HepG2 (cell line): ENCODE results near the gene CSTF3. TPM values are rescaled to one million over a fixed set of nuclear protein-coding genes. Genes with fewer than 3 reads are reported as not detected.

Experiments used
- ATAC-seq: fragments of 200-7000 bp; cut with Tn5 transposase; 3 replicates; pipeline ENCODE4 v1.9.1; 2020; ENCODE audit warnings: mild to moderate bottlenecking, moderate library complexity
- BruUV-seq: library from RNA; stranded (reverse); fragments of 400-500 nt; replicated peaks from 2 replicates; lab custom pipeline; 2021; lab: Mats Ljungman, UMichigan
- CTCF ChIA-PET: fragments of 300-600 bp; formaldehyde crosslinking; extraction: SDS; loops from one replicate; lab custom pipeline; 2021; ENCODE audit warnings: low total read pairs, inconsistent platforms, low intra/inter-chr PET ratio; lab: Yijun Ruan, JAX
- POLR2A ChIA-PET: fragments of 350-600 bp; sonication (Branson Sonifier 250); formaldehyde crosslinking; loops from one replicate; lab custom pipeline; 2020; ENCODE audit warnings: antibody characterized with exemption, inconsistent platforms; lab: Yijun Ruan, JAX
- DNase-seq: peaks from one replicate; pipeline ENCODE4 v3.0.0-alpha.2; 2015; ENCODE audit warnings: low spot score
- FAIRE-seq: peaks from 3 replicates; lab custom pipeline; 2011; peaks lifted over from hg19 to GRCh38; lab: Jason Lieb, UNC
- H2AFZ ChIP-seq: one replicate; pipeline ENCODE4 v1.6.1; 2011; ENCODE audit warnings: low read length, inconsistent platforms
- H3K27ac ChIP-seq: fragments of 300-600 bp; 3 replicates; pipeline ENCODE4 v1.8.0; 2011; ENCODE audit warnings: mixed run types, mild to moderate bottlenecking, mixed read lengths, low read length, inconsistent platforms; ENCODE audit not compliant: insufficient read depth; ENCODE audit errors: extremely low read length
- H3K27me3 ChIP-seq, 2 experiments: fragments of 200-600 bp in 1 of 2; 2 replicates in 1 of 2; 3 replicates in 1 of 2; pipeline versions ENCODE4 v1.6.0 to v1.8.0; 2011; ENCODE audit warnings: low read length in 2 of 2, mild to moderate bottlenecking in 2 of 2, moderate library complexity in 2 of 2, inconsistent platforms in 1 of 2; ENCODE audit not compliant: insufficient read depth in 2 of 2, control insufficient read depth in 1 of 2
- H3K36me3 ChIP-seq, 2 experiments: fragments of 200-600 bp in 1 of 2; replicated peaks in 1 of 2; 2 replicates in 1 of 2; 3 replicates in 1 of 2; pipeline versions ENCODE4 v1.5.1 to v1.8.0; 2011; ENCODE audit warnings: low read length in 2 of 2, inconsistent platforms in 1 of 2; ENCODE audit not compliant: insufficient read depth in 2 of 2, control insufficient read depth in 1 of 2
- H3K4me1 ChIP-seq: 2 replicates; pipeline ENCODE4 v1.5.1; 2012; ENCODE audit warnings: low read length, inconsistent platforms; ENCODE audit not compliant: insufficient read depth
- H3K4me2 ChIP-seq: 2 replicates; pipeline ENCODE4 v1.6.0; 2011; ENCODE audit warnings: low read depth, low read length, inconsistent platforms
- H3K4me3 ChIP-seq, 3 experiments: fragments of 200-600 bp in 1 of 3; sonication (generic), shearing (Covaris generic) in 1 of 3; replicated peaks in 1 of 3; 2 replicates each; pipeline ENCODE4 v1.5.1; 2011 to 2016; ENCODE audit warnings: low read length in 3 of 3, inconsistent platforms in 2 of 3, low read depth in 2 of 3, mild to moderate bottlenecking in 2 of 3, control low read depth in 1 of 3, mixed read lengths in 1 of 3; ENCODE audit not compliant: insufficient read depth in 1 of 3
- H3K79me2 ChIP-seq: one replicate; pipeline ENCODE4 v1.6.1; 2011; ENCODE audit warnings: low read length, inconsistent platforms; ENCODE audit not compliant: insufficient read depth
- H3K9ac ChIP-seq: 2 replicates; pipeline ENCODE4 v1.6.0; 2011; ENCODE audit warnings: mild to moderate bottlenecking, low read depth, low read length, inconsistent platforms; ENCODE audit not compliant: insufficient read depth
- H3K9me3 ChIP-seq: 2 replicates; pipeline ENCODE4 v1.5.1; 2012; ENCODE audit warnings: mild to moderate bottlenecking, low read length
- H4K20me1 ChIP-seq: 2 replicates; pipeline ENCODE4 v1.6.0; 2011; ENCODE audit warnings: inconsistent platforms, mild to moderate bottlenecking, low read length, moderate library complexity; ENCODE audit not compliant: insufficient read depth
- ATF7 ChIP-seq, 2 experiments: fragments of 450-650 bp in 1 of 2; sonication (generic) in 1 of 2; formaldehyde crosslinking in 1 of 2; IDR thresholded peaks; 2 replicates each; pipeline versions ENCODE4 v1.4.0 to v1.6.1; 2016 to 2020; ENCODE audit warnings: antibody characterized with exemption in 1 of 2, mild to moderate bottlenecking in 1 of 2, missing genetic modification reagents in 1 of 2
- CBFB ChIP-seq: sonication (generic); formaldehyde crosslinking; IDR thresholded peaks from 2 replicates; pipeline ENCODE4 v1.4.0; 2020; ENCODE audit warnings: missing genetic modification reagents
- CEBPB ChIP-seq: IDR thresholded peaks from 2 replicates; pipeline ENCODE4 v1.6.1; 2011; ENCODE audit warnings: low read depth, low read length, improper control_type of control experiment, borderline replicate concordance
- KMT2B ChIP-seq: IDR thresholded peaks from 2 replicates; pipeline ENCODE4 v1.6.1; 2016; ENCODE audit warnings: missing genetic modification reagents, missing compliant biosample characterization
- NKX3-1 ChIP-seq: sonication (generic); formaldehyde crosslinking; IDR thresholded peaks from 2 replicates; pipeline ENCODE4 v1.5.0; 2020; ENCODE audit warnings: missing genetic modification reagents
- SALL2 ChIP-seq: sonication (generic); formaldehyde crosslinking; IDR thresholded peaks from 2 replicates; pipeline ENCODE4 v1.8.1; 2023; ENCODE audit warnings: mild to moderate bottlenecking, missing genetic modification reagents, inconsistent platforms
- ZBTB1 ChIP-seq: sonication (generic); formaldehyde crosslinking; IDR thresholded peaks from 2 replicates; pipeline ENCODE4 v1.4.0; 2020; ENCODE audit warnings: missing genetic modification reagents, borderline replicate concordance
- ZNF770 ChIP-seq: sonication (generic); formaldehyde crosslinking; IDR thresholded peaks from 2 replicates; pipeline ENCODE4 v1.5.0; 2020; ENCODE audit warnings: mild to moderate bottlenecking, missing genetic modification reagents
- ZNF773 ChIP-seq: sonication (generic); formaldehyde crosslinking; IDR thresholded peaks from 2 replicates; pipeline ENCODE4 v1.4.0; 2020; ENCODE audit warnings: missing genetic modification reagents, borderline replicate concordance
- WGBS: methylation state at CpG from one replicate; pipeline ENCODE4 v1.1.6; 2017; ENCODE audit warnings: low lambda C conversion rate; 5-methylcytosine and 5-hydroxymethylcytosine counted together
- in situ Hi-C: cut with HindIII; loops from 2 replicates; pipeline ENCODE4 v1.10.0; 2017; ENCODE audit warnings: low pct_unique_long_range_greater_than_20kb; ENCODE audit not compliant: extremely low pct_ligation_motif_present
- intact Hi-C: fragments of 100-400 bp; cut with micrococcal nuclease; formaldehyde crosslinking; loops from one replicate; pipeline ENCODE4 v1.10.0; 2022; ENCODE audit not compliant: unreplicated experiment
- polyA plus RNA-seq, 8 experiments: library from polyadenylated mRNA; depleted of rRNA in 3 of 8; stranded (reverse) in 7 of 8; unstranded in 1 of 8; fragments of >200 nt; fragmentation: Illumina TruSeq in 4 of 8; extraction: Trizol in 4 of 8; gene quantifications; 2 replicates each; pipeline versions ENCODE4 v1.2.1 to v1.2.3, GENCODE V29; 2011 to 2016; ENCODE audit warnings: low read depth in 4 of 8, missing spikeins in 1 of 8, mixed read lengths in 1 of 8; ENCODE audit not compliant: insufficient read depth in 1 of 8
- total RNA-seq, 5 experiments: library from RNA; depleted of rRNA; stranded (reverse); fragments of >200 nt; fragmentation: Illumina TruSeq; extraction: Trizol; gene quantifications; 2 replicates each; pipeline ENCODE4 v1.2.3, GENCODE V29; 2016; ENCODE audit warnings: low read depth in 1 of 5

The CSTF3 gene
- total and polyA plus RNA-seq, 2 of the 13 experiments (the other 11 are each of a cell fraction or from before 2014, with no cell fraction given) = 21.5 to 43.6 TPM

GRCh38 chr11:33103836-33104235 is 57.4 kb downstream of the CSTF3 start:
- Histone ChIP-seq H3K4me2 (no peak overlapping the region), H3K9me3 (no peaks in the 10 kb centered on the region), H3K36me3 (peaks cover 6 to 41% of the 10 kb centered on the region in 2 experiments; a peak in 4 of 5 replicates), H4K20me1 (no peaks in the 10 kb centered on the region), H2AFZ (no peak overlapping the region), H3K4me1 (no peaks in the 10 kb centered on the region), H3K79me2 (no peaks in the 10 kb centered on the region), H3K27me3 (no peaks in the 10 kb centered on the region), H3K27ac (no peak overlapping the region), H3K4me3 (no peak overlapping the region), H3K9ac (no peak overlapping the region)
- in situ Hi-C loops = no loop called here
- TF ChIP-seq ZNF770 (0 out of 2 replicates have a peak, but pooled peaks have one; percentile 28), SALL2 (no peak)
- intact Hi-C loops = no loop called here
- BruUV-seq = no TSS peak
- ATAC-seq (no peak), FAIRE-seq (no peak), DNase-seq (no peak)
- CTCF ChIA-PET = no interaction called here
- POLR2A ChIA-PET = no interaction called here

- FAIRE-seq (no peak), ATAC-seq (no peak), DNase-seq (no peak)
- Histone ChIP-seq H2AFZ (no peak overlapping the region), H3K9ac (no peak overlapping the region), H3K4me2 (no peak overlapping the region), H3K79me2 (no peaks in the 10 kb centered on the region), H3K9me3 (no peaks in the 10 kb centered on the region), H4K20me1 (no peaks in the 10 kb centered on the region), H3K4me1 (no peaks in the 10 kb centered on the region), H3K27ac (no peak overlapping the region), H3K4me3 (no peak overlapping the region)
- CTCF ChIA-PET = no interaction called here
- WGBS = 9% methylated on average over 1 of the region's 1 CpG
- BruUV-seq = no TSS peak
- POLR2A ChIA-PET = no interaction called here
- in situ Hi-C loops = no loop called here
- intact Hi-C loops = no loop called here
- TF ChIP-seq ZBTB1 (CRISPR knock-in tag) (no peak), KMT2B (CRISPR knock-in tag) (no peak), CBFB (no peak), CEBPB (peak; percentile 37; the same call in 1 of the 2 replicates), ATF7 (IDR thresholded peaks at IDR 0.05) (peak; percentile 44; the same call in 1 of the 2 replicates), ATF7 (CRISPR knock-in tag; IDR thresholded peaks at IDR 0.05) (no peak), ZNF773 (CRISPR knock-in tag) (no peak), NKX3-1 (CRISPR knock-in tag) (no peak)
- TF ChIP-seq, all 625 proteins: peak for 2
- Histone ChIP-seq H3K27me3 (no peaks in the 10 kb centered on the region), H3K36me3 (peaks cover 5 to 37% of the 10 kb centered on the region in 2 experiments)
These were observed 67.1 kb downstream of the CSTF3 start for GRCh38 chr11:33094157-33094556.
